ENCODE results near the gene SCYGR2.

SCYGR2 gene

GRCh38 chr2:227626580-227627151 is 28.0 kb downstream of the SCYGR2 start:
- no peak for DNase-seq (ENCODE audit: low read depth in 2 of 2)
- H3K4me3 ChIP-seq (replicated peaks in 1 of 2; ENCODE audit: low read depth in 2 of 2, low read length in 2 of 2), result no peak overlapping the region
- no peak for TF ChIP-seq CTCF (IDR thresholded peaks at IDR 0.05; ENCODE audit: low read depth, low read length)

GRCh38 chr2:227627769-227628168 is 29.1 kb downstream of the SCYGR2 start:
- no peak for DNase-seq (ENCODE audit: low read depth in 2 of 2)

GRCh38 chr2:227629435-227629834 is 30.7 kb downstream of the SCYGR2 start:
- TF ChIP-seq CTCF (IDR thresholded peaks at IDR 0.05; ENCODE audit: low read depth, low read length), result no peak
- no peak overlapping the region for H3K4me3 ChIP-seq (replicated peaks in 1 of 2; ENCODE audit: low read depth in 2 of 2, low read length in 2 of 2)
- DNase-seq (ENCODE audit: low read depth in 2 of 2), result no peak

More at GRCh38 chr2:227627769-227628168, 29.1 kb downstream of the SCYGR2 start:
- no peak overlapping the region for H3K4me3 ChIP-seq (replicated peaks in 1 of 2; ENCODE audit: low read depth in 2 of 2, low read length in 2 of 2)
- no peak for TF ChIP-seq CTCF (IDR thresholded peaks at IDR 0.05; ENCODE audit: low read depth, low read length)

- no peak overlapping the region for H3K4me3 ChIP-seq (replicated peaks in 1 of 2; ENCODE audit: low read depth in 2 of 2, low read length in 2 of 2)
- no peak for DNase-seq (ENCODE audit: low read depth in 2 of 2)
- no peak for TF ChIP-seq CTCF (IDR thresholded peaks at IDR 0.05; ENCODE audit: low read depth, low read length)
Measured at GRCh38 chr2:227630322-227630721, 31.6 kb downstream of the SCYGR2 start.

- H3K4me3 ChIP-seq (replicated peaks in 1 of 2; ENCODE audit: low read depth in 2 of 2, low read length in 2 of 2), result no peak overlapping the region
- TF ChIP-seq CTCF (IDR thresholded peaks at IDR 0.05; ENCODE audit: low read depth, low read length), result no peak
- DNase-seq (ENCODE audit: low read depth in 2 of 2), result no peak
Measured at GRCh38 chr2:227632827-227633226, 34.1 kb downstream of the SCYGR2 start.

- no peak overlapping the region for H3K4me3 ChIP-seq (replicated peaks in 1 of 2; ENCODE audit: low read depth in 2 of 2, low read length in 2 of 2)
- no peak for DNase-seq (ENCODE audit: low read depth in 2 of 2)
- TF ChIP-seq CTCF (IDR thresholded peaks at IDR 0.05; ENCODE audit: low read depth, low read length), result no peak
Measured at GRCh38 chr2:227634201-227634600, 35.5 kb downstream of the SCYGR2 start.

GRCh38 chr2:227642656-227643055 is 44.0 kb downstream of the SCYGR2 start:
- DNase-seq (ENCODE audit: low read depth in 2 of 2), result peak in 1 of 2 donors; percentile 83
- no peak for TF ChIP-seq CTCF (IDR thresholded peaks at IDR 0.05; ENCODE audit: low read depth, low read length)

More at GRCh38 chr2:227642656-227643055, 44.0 kb downstream of the SCYGR2 start:
- H3K4me3 ChIP-seq (replicated peaks in 1 of 2; ENCODE audit: low read depth in 2 of 2, low read length in 2 of 2), result no peak overlapping the region
